NCI-H774 (cell line): ENCODE measurements around the gene PDE4B.

Experiments
- DNase-seq: peaks from one replicate; lab custom pipeline; 2025; lab: John Stamatoyannopoulos, UW

Gene PDE4B

GRCh38 chr1:66262208-66262963 lies 469.7 kb downstream of the PDE4B start:
- no peak for DNase-seq

- DNase-seq, result no peak
These were observed 472.6 kb downstream of the PDE4B start for GRCh38 chr1:66265268-66265667.

- DNase-seq, result peak; percentile 48
These were observed 473.1 kb downstream of the PDE4B start for GRCh38 chr1:66265796-66266195.

DNA sequence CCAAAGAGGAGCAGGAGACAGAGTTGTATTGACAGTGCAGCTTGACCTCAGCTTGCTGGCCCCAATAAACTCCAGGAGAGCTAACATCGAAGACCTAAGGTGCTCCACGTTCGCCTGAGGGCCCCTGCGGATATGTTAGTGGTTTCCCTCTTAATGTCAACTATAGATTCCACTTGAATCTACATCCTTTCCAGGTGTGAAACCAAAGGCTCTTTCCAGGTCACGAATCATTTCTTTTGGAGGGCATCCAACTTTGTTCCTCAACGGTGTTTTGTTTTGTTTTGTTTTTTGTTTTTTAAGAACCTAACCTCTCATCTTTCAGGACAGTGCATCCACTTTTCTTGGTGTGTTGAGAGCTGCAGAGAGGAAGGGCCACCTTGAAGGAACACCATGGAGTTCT lies 473.7 kb downstream of the PDE4B start:
- peak; percentile 51 for DNase-seq

- DNase-seq, result no peak
These were observed 474.1 kb downstream of the PDE4B start for GRCh38 chr1:66266756-66267155.

DNA sequence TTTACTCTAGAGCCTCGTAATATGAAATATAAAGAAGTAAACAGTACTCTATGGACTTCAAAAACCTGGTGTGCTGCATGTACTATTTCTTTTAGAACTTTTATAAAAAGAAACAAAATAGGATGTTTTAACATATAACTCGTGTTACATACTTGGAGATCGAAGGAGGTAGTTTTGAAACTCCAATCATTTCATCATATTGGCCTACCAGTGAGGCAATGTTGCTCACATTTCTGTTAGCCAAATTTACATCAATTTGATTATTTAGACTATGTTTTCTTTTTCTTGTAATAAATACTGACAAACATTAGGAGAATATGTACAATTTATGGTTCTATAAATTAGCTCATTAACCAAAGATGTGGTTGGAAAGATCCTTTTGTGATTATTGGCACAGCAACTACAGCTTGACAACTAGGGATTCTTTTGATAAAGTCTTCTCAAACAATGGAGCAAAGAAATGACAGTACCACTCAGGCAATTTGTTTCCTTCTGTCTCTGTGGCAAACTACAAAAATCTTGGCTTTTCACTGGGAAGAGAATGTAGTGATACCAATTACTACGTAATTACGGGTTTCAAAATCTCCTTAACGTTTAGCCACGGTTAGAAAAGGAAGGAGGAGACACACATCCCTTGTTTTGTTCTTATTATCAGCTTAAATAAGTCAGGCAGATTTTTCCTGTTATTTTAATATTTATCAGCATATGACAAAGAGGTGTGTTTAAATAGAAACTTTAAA lies 474.7 kb downstream of the PDE4B start:
- DNase-seq, result no peak

DNA sequence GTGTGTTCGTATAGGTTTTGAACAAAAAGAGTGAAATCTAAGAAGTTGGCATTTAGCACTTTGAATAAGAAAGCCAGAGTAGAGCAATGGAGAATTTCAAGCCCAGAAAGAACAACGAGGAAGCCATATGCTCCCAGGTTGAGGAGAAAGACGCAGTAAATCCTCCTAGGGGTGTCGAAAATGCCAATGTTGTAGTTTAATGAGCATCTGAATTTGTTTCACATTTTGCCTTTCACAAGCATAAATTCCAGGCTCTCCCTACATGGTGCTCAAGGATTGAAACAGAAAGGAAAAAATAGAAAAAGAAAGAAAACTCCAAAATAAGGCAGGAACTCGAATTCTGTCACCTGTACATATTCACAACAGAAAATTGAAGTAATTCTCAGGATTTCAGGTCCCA lies 476.5 kb downstream of the PDE4B start:
- no peak for DNase-seq

GRCh38 chr1:66270119-66270812 lies 477.6 kb downstream of the PDE4B start:
- DNase-seq, result no peak

- peak; percentile 17 for DNase-seq
These were observed 478.7 kb downstream of the PDE4B start for GRCh38 chr1:66271216-66271903.

GRCh38 chr1:66271904-66272254 lies 479.2 kb downstream of the PDE4B start:
- DNase-seq, result no peak

GRCh38 chr1:66273656-66274055 lies 481.0 kb downstream of the PDE4B start:
- DNase-seq, result no peak

- no peak for DNase-seq
These were observed 481.9 kb downstream of the PDE4B start for GRCh38 chr1:66274634-66275033.

DNA sequence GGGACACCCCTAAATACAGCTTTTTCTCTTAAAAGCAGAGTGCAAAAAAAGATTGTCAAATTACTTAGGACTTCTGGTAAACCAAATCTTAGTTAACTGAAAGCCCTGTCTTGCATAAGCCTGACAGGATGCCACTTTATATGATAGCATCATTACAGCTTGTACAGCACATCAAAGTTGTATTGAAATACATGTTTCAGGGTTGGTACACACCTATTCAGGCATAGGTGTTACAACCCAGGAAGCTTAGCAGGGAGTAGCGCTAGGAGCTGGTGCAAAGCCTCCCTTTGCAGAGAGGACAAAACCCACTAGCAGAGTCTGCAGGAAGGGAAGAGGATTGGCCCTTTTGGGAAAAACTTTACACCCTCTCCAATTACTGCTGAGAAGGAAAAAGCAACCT lies 482.4 kb downstream of the PDE4B start:
- no peak for DNase-seq

- no peak for DNase-seq
These were observed 482.9 kb downstream of the PDE4B start for GRCh38 chr1:66275601-66276023.

GRCh38 chr1:66276218-66276617 lies 483.5 kb downstream of the PDE4B start:
- no peak for DNase-seq

GRCh38 chr1:66278260-66279021 lies 485.7 kb downstream of the PDE4B start:
- peak; percentile 38 for DNase-seq

- DNase-seq, result no peak
These were observed 489.1 kb downstream of the PDE4B start for GRCh38 chr1:66281808-66282207.

GRCh38 chr1:66282343-66282852 lies 489.7 kb downstream of the PDE4B start:
- DNase-seq, result no peak

GRCh38 chr1:66282891-66283621 lies 490.4 kb downstream of the PDE4B start:
- DNase-seq, result no peak

- DNase-seq, result no peak
These were observed 490.9 kb downstream of the PDE4B start for GRCh38 chr1:66283622-66284041.

DNA sequence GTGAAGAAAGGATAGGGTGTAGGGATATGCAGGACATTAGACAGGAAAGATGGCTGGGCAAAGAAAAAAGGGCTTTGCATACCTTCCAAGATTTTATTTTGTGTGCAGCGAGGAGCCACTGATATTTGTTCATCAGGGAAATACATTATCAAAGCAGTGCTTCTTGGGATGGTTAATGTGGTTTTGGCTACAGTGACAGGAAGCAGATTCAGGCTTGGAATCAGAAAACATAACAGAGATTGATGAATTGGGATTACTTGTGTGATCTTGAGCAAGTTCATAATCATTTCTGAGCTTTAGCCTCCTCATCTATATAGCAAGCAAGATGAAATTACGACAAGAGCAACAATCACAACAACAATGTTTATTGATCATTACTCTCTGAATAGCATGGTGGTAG lies 492.1 kb downstream of the PDE4B start:
- no peak for DNase-seq
